Loucy (cell line): Measurements from ENCODE around the gene XXYLT1.
"Not testable (repeated sequence)": the region's sequence is repeated elsewhere in the genome, so short reads cannot be mapped to it uniquely, and the experiment has no call there.

Experiments
- H2AFZ ChIP-seq: fragments of 200-600 bp; sonication (generic); 2 replicates; pipeline ENCODE4 v1.6.0; 2016; ENCODE audit warnings: antibody characterized with exemption, mild to moderate bottlenecking, low read length, moderate library complexity
- H3F3A ChIP-seq: fragments of 200-600 bp; 2 replicates; pipeline ENCODE4 v1.6.0; 2016; ENCODE audit warnings: antibody characterized with exemption, low read depth, mild to moderate bottlenecking
- H3K27me3 ChIP-seq: fragments of 200-600 bp; sonication (generic); 2 replicates; pipeline ENCODE4 v1.6.1; 2014; ENCODE audit warnings: low read length, mild to moderate bottlenecking; ENCODE audit not compliant: insufficient read depth, poor library complexity, severe bottlenecking
- H3K36me3 ChIP-seq: fragments of 200-600 bp; sonication (generic); 2 replicates; pipeline ENCODE4 v1.6.1; 2016; ENCODE audit warnings: low read length; ENCODE audit not compliant: insufficient read depth
- H3K4me1 ChIP-seq: fragments of 200-600 bp; sonication (generic); 2 replicates; pipeline ENCODE4 v1.5.1; 2014; ENCODE audit warnings: low read length, mild to moderate bottlenecking; ENCODE audit not compliant: insufficient read depth, poor library complexity, severe bottlenecking
- H3K4me2 ChIP-seq: fragments of 200-600 bp; sonication (generic); 2 replicates; pipeline ENCODE4 v1.6.0; 2014; ENCODE audit warnings: antibody characterized with exemption, low read length, low read depth, mild to moderate bottlenecking; ENCODE audit not compliant: poor library complexity, severe bottlenecking
- H3K4me3 ChIP-seq: fragments of 200-600 bp; sonication (generic); 2 replicates; pipeline ENCODE4 v1.5.1; 2014; ENCODE audit warnings: low read length, mild to moderate bottlenecking, mixed read lengths; ENCODE audit not compliant: poor library complexity, severe bottlenecking
- H3K79me2 ChIP-seq: fragments of 200-600 bp; sonication (generic); 2 replicates; pipeline ENCODE4 v1.6.1; 2014; ENCODE audit warnings: low read length; ENCODE audit not compliant: insufficient read depth
- H3K9ac ChIP-seq: fragments of 200-600 bp; sonication (generic); 2 replicates; pipeline ENCODE4 v1.6.0; 2014; ENCODE audit warnings: mild to moderate bottlenecking, low read depth, low read length, moderate library complexity; ENCODE audit not compliant: poor library complexity, severe bottlenecking
- H3K9me2 ChIP-seq: fragments of 200-600 bp; sonication (generic); replicated peaks from 2 replicates; pipeline ENCODE4 v1.6.1; 2016; ENCODE audit warnings: low read depth, low read length, mixed read lengths
- H3K9me3 ChIP-seq: fragments of 200-600 bp; sonication (generic); 2 replicates; pipeline ENCODE4 v1.6.1; 2014; ENCODE audit warnings: mild to moderate bottlenecking, antibody characterized with exemption, low read length, low read depth; ENCODE audit not compliant: insufficient read depth
- H4K20me1 ChIP-seq: fragments of 200-600 bp; sonication (generic); 2 replicates; pipeline ENCODE4 v1.6.0; 2014; ENCODE audit warnings: antibody characterized with exemption, low read length, mild to moderate bottlenecking; ENCODE audit not compliant: insufficient read depth, poor library complexity, severe bottlenecking
- EZH2phosphoT487 ChIP-seq: fragments of 200-600 bp; IDR thresholded peaks from 2 replicates; pipeline ENCODE4 v1.6.1; 2018; ENCODE audit warnings: antibody characterized with exemption, mild to moderate bottlenecking, moderate library complexity, borderline replicate concordance
- TF ChIP-seq, protein P1 (sequence below): fragments of 200-600 bp; sonication (generic); conservative IDR thresholded peaks from 2 replicates; pipeline ENCODE4 v1.5.1; 2014; ENCODE audit warnings: mild to moderate bottlenecking, antibody characterized with exemption, low read length

The XXYLT1 gene

DNA sequence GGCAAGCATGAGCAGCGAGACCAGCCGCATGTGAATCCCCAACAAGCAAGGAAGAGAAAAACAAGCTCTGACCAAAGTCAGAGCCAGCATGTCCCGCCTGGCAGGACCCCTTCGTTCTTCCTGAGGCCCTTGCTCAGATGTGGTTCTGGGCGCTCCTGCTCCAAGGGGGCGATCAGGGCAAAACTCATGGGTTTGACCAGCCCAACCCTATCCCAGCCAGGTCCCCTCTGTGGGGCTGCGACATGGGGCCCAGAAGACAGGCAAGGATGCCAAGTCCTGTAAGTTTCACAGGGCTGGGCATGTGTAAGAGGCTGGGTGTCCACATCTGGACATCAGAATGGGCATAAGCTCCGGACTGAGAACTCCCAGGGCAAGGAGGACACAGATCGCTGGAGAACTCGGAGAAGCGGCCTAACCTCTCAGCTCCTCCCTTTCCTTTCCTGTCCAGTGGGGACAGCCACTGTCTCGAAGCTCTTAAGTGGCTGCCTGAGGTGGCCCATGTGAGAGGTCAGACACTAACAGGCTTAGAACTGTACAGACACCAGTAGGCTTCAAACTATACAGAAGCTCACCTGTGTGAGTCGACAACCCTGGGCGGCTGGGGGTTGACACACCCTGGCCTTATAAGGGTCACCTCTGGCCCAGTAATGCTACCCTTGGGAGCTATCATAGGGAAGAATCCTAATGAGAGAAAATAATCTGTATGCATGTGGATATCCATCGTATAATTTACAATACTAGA lies 48.9 kb downstream of the XXYLT1 start:
- Histone ChIP-seq H3K79me2 (peaks cover 14% of the 10 kb centered on the region; the same call in 1 of the 2 replicates), H3K4me1 (peaks cover 44% of the 10 kb centered on the region), H3K9me2 (no peaks in the 10 kb centered on the region), H3K4me2 (no peak overlapping the region), H3K9me3 (no peaks in the 10 kb centered on the region), H3F3A (no peaks in the 10 kb centered on the region), H3K36me3 (peaks cover 19% of the 10 kb centered on the region; the same call in 1 of the 2 replicates), H4K20me1 (no peaks in the 10 kb centered on the region), H3K4me3 (no peak overlapping the region), H3K9ac (no peak overlapping the region), H3K27me3 (no peaks in the 10 kb centered on the region), H2AFZ (no peak overlapping the region)
- TF ChIP-seq, protein P1, sequence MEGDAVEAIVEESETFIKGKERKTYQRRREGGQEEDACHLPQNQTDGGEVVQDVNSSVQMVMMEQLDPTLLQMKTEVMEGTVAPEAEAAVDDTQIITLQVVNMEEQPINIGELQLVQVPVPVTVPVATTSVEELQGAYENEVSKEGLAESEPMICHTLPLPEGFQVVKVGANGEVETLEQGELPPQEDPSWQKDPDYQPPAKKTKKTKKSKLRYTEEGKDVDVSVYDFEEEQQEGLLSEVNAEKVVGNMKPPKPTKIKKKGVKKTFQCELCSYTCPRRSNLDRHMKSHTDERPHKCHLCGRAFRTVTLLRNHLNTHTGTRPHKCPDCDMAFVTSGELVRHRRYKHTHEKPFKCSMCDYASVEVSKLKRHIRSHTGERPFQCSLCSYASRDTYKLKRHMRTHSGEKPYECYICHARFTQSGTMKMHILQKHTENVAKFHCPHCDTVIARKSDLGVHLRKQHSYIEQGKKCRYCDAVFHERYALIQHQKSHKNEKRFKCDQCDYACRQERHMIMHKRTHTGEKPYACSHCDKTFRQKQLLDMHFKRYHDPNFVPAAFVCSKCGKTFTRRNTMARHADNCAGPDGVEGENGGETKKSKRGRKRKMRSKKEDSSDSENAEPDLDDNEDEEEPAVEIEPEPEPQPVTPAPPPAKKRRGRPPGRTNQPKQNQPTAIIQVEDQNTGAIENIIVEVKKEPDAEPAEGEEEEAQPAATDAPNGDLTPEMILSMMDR = no peak
- no peak for TF ChIP-seq EZH2phosphoT487

DNA sequence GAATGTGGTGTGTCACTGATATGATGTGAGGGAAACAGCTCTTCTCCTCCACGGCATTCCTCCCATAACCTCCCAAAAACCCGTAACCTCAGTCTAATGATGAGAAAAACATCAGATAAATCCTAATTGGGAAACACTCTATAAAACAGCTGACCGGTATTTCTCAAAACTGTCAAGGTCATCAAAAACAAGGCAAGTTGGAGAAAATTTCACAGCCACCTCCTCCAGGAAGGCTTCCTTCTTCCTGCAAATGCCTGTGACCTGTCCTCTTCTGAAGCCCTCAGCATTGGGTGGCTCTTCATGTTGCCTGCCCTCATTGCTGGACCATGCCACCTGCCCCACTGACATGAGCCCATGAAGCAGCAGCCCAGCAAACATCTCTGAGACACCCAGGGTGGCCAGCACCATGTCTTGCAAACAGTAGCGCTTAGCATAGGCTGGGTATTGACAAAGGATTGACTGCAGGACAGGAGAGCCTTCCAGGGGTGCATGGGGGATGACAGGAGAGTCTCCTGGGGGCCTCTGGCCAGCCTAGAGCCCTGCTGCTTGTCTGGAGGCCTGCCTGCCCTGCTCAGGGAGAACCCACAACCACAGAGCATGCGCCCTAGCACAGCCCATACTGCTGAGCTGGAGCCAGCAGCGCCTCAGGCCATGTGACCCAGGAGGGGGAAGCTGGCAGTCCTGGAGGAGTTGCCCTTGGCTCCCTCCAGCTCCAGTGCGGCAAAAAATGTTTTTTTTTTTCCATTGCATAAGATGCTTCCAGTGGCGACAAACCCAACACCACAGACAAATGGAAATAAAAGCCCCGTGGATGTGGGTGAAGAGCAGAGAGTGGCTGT lies 49.7 kb downstream of the XXYLT1 start:
- TF ChIP-seq, protein P1 = no peak
- no peak for TF ChIP-seq EZH2phosphoT487
- H3K9ac ChIP-seq = no peak overlapping the region
- H3K4me2 ChIP-seq = peak overlapping the region; percentile 25
- H3K9me3 ChIP-seq = no peaks in the 10 kb centered on the region
- no peaks in the 10 kb centered on the region for H3K9me2 ChIP-seq
- H3K4me1 ChIP-seq = peaks cover 36% of the 10 kb centered on the region
- H3K4me3 ChIP-seq = no peak overlapping the region
- no peaks in the 10 kb centered on the region for H3K27me3 ChIP-seq
- peaks cover 14% of the 10 kb centered on the region; the same call in 1 of the 2 replicates for H3K79me2 ChIP-seq
- H3F3A ChIP-seq = no peaks in the 10 kb centered on the region
- H4K20me1 ChIP-seq = no peaks in the 10 kb centered on the region
- H3K36me3 ChIP-seq = peaks cover 16% of the 10 kb centered on the region; the same call in 1 of the 2 replicates
- no peak overlapping the region for H2AFZ ChIP-seq

DNA sequence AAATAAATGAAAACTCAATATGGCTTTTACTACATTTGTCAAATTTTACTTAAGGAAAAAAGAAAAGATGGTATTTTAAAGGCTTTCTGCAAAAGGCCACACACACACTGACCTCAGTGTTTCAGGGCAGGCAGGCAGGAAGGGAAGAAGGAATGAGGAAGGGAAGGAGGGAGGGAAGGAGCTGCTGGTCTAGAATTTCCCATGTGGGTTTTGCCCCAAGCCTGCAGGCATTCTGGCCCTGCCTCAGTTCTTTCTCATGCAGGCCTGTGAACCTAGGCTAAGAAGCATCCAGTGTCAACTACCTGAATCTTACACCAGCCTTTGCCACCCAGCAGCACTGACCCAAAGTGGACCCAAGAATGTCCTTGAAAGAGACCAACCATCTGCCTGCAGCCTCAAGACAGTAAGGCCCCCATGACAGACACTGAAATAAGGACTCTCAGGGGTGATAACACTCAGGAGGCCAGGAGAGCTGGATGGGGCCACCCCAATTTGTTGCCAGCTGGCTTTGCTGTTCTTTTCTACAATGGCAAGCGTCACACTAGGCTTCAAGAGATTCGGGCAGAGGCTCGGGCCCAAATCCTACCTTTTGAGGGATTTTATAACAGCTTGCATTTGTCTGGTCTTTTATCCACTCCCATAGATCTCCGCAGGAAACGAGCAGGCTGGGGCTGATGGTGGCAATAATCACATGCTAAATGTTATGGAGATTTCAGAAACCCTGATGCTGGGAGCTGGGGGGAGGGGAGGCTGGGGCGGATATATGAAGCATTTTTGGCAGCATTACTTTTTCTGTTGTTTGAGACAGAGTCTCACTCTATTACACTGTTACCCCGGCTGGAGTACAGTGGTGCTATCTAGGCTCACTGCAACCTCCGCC lies 51.4 kb downstream of the XXYLT1 start:
- H3K9ac ChIP-seq = no peak overlapping the region
- peaks cover 32% of the 10 kb centered on the region for H3K4me1 ChIP-seq
- H3K4me2 ChIP-seq = no peak overlapping the region
- no peak overlapping the region for H3K4me3 ChIP-seq
- no peaks in the 10 kb centered on the region for H3K9me3 ChIP-seq
- H4K20me1 ChIP-seq = no peaks in the 10 kb centered on the region
- no peaks in the 10 kb centered on the region for H3K27me3 ChIP-seq
- no peaks in the 10 kb centered on the region for H3F3A ChIP-seq
- TF ChIP-seq, protein P1 = no peak
- TF ChIP-seq EZH2phosphoT487 = no peak
- H2AFZ ChIP-seq = no peak overlapping the region
- H3K36me3 ChIP-seq = peaks cover 5% of the 10 kb centered on the region; the same call in 1 of the 2 replicates
- no peaks in the 10 kb centered on the region for H3K9me2 ChIP-seq
- peaks cover 15% of the 10 kb centered on the region; the same call in 1 of the 2 replicates for H3K79me2 ChIP-seq

DNA sequence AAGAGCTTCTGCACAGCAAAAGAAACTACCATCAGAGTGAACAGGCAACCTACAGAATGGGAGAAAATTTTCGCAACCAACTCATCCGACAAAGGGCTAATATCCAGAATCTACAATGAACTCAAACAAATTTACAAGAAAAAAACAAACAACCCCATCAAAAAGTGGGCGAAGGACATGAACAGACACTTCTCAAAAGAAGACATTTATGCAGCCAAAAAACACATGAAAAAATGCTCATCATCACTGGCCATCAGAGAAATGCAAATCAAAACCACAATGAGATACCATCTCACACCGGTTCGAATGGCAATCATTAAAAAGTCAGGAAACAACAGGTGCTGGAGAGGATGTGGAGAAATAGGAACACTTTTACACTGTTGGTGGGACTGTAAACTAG lies 52.6 kb downstream of the XXYLT1 start:
- not testable (repeated sequence) for H3K36me3 ChIP-seq, H3K4me3 ChIP-seq, H3K9me2 ChIP-seq, H3K9me3 ChIP-seq, H3K9ac ChIP-seq, H3K4me2 ChIP-seq, H2AFZ ChIP-seq, H3F3A ChIP-seq, H4K20me1 ChIP-seq, H3K27me3 ChIP-seq
- Histone ChIP-seq H3K4me1 (peaks cover 21% of the 10 kb centered on the region), H3K79me2 (peaks cover 24% of the 10 kb centered on the region; the same call in 1 of the 2 replicates)
